Measurements from ENCODE around the gene MDK. TPM values are rescaled to one million over a fixed set of nuclear protein-coding genes. Genes with fewer than 3 reads are reported as not detected.
A peak's percentile ranks its signal among the peaks of the same experiment; 100 is the strongest.

MDK gene
- total RNA-seq, 1 donor from 2014 or later = 949 TPM

DNA sequence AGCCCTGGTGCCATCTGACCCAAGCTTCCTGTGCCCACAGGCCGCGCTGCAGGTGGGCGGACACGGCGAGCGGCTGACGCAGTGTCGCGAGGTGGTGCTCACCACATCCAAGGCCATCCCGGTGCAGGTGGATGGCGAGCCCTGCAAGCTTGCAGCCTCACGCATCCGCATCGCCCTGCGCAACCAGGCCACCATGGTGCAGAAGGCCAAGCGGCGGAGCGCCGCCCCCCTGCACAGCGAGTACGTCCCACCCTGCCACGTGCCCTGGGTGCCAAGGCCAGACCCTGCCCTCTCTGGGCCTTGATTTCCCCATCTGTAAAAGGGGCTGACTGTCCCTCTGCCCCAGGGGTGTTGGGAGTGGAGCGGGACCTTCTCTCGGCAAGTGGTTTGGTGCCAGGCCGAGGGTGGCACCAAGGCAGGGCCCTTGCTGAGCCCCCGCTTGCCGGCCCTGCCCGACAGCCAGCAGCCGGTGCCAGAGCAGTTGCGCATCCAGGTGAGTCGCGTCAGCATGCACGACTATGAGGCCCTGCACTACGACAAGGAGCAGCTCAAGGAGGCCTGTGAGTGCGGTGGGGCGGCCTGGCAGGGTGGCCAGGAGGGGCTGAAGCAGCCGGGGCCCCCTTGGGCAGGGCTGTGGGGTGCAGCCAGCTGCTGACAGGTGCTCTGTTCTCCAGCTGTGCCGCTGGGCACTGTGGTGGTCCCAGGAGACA is 5.9 kb upstream of the MDK start:
- Mint-ChIP-seq H3K27me3 (no peaks in the 10 kb centered on the region), H3K4me3 (no peak overlapping the region), H3K4me1 (ENCODE audit: unreplicated experiment) (peaks cover 3% of the 10 kb centered on the region), H3K27ac (no peak overlapping the region), H3K36me3 (peaks cover 5% of the 10 kb centered on the region), H3K9me3 (no peaks in the 10 kb centered on the region)
- TF ChIP-seq, protein P1, sequence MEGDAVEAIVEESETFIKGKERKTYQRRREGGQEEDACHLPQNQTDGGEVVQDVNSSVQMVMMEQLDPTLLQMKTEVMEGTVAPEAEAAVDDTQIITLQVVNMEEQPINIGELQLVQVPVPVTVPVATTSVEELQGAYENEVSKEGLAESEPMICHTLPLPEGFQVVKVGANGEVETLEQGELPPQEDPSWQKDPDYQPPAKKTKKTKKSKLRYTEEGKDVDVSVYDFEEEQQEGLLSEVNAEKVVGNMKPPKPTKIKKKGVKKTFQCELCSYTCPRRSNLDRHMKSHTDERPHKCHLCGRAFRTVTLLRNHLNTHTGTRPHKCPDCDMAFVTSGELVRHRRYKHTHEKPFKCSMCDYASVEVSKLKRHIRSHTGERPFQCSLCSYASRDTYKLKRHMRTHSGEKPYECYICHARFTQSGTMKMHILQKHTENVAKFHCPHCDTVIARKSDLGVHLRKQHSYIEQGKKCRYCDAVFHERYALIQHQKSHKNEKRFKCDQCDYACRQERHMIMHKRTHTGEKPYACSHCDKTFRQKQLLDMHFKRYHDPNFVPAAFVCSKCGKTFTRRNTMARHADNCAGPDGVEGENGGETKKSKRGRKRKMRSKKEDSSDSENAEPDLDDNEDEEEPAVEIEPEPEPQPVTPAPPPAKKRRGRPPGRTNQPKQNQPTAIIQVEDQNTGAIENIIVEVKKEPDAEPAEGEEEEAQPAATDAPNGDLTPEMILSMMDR (conservative IDR thresholded peaks at IDR 0.05) = no peak
- no peak for DNase-seq (ENCODE audit: extremely low spot score, unreplicated experiment)

GRCh38 chr11:46376258-46377050 is 5.0 kb upstream of the MDK start:
- Mint-ChIP-seq H3K4me1 (ENCODE audit: unreplicated experiment) (peaks cover 3% of the 10 kb centered on the region), H3K27me3 (no peaks in the 10 kb centered on the region), H3K4me3 (no peak overlapping the region), H3K27ac (no peak overlapping the region), H3K36me3 (peaks cover 5% of the 10 kb centered on the region), H3K9me3 (no peaks in the 10 kb centered on the region)
- TF ChIP-seq, protein P1 (conservative IDR thresholded peaks at IDR 0.05) = no peak
- no peak for DNase-seq (ENCODE audit: extremely low spot score, unreplicated experiment)

- no peaks in the 10 kb centered on the region for H3K9me3 Mint-ChIP-seq
- TF ChIP-seq, protein P1 (conservative IDR thresholded peaks at IDR 0.05) = no peak
These were observed 4.2 kb upstream of the MDK start for GRCh38 chr11:46377290-46377689.

DNA sequence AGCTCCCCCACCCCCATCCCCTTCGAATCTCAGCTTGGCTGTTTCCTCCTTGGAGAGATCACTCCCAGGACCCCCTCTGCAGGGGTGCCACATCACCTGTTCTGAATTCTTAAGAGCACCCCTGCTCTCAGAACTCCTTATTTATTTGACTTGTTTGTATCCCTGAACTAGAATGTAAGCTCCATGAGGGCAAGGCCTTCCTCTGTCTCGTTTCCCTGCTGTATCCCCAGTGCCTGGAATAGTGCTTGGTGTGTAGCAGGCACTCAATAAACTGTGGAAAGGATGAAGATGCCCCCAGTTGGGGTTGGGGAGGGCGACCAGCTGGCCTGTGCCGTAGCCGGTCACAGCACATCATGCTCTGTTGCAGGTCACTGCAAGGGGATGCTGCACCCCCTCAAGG is 3.6 kb upstream of the MDK start:
- H3K27me3 Mint-ChIP-seq = no peaks in the 10 kb centered on the region
- peaks cover 3% of the 10 kb centered on the region for H3K4me1 Mint-ChIP-seq (ENCODE audit: unreplicated experiment)
- no peak overlapping the region for H3K27ac Mint-ChIP-seq
- DNase-seq (ENCODE audit: extremely low spot score, unreplicated experiment) = no peak
- no peak overlapping the region for H3K4me3 Mint-ChIP-seq
- H3K36me3 Mint-ChIP-seq = peaks cover 5% of the 10 kb centered on the region
- TF ChIP-seq, protein P1 (conservative IDR thresholded peaks at IDR 0.05) = no peak
- no peaks in the 10 kb centered on the region for H3K9me3 Mint-ChIP-seq

More at GRCh38 chr11:46377290-46377689, 4.2 kb upstream of the MDK start:
- no peak for DNase-seq (ENCODE audit: extremely low spot score, unreplicated experiment)
- no peak overlapping the region for H3K4me3 Mint-ChIP-seq
- H3K27ac Mint-ChIP-seq = no peak overlapping the region
- peaks cover 5% of the 10 kb centered on the region for H3K36me3 Mint-ChIP-seq
- no peaks in the 10 kb centered on the region for H3K27me3 Mint-ChIP-seq
- peaks cover 3% of the 10 kb centered on the region for H3K4me1 Mint-ChIP-seq (ENCODE audit: unreplicated experiment)

DNA sequence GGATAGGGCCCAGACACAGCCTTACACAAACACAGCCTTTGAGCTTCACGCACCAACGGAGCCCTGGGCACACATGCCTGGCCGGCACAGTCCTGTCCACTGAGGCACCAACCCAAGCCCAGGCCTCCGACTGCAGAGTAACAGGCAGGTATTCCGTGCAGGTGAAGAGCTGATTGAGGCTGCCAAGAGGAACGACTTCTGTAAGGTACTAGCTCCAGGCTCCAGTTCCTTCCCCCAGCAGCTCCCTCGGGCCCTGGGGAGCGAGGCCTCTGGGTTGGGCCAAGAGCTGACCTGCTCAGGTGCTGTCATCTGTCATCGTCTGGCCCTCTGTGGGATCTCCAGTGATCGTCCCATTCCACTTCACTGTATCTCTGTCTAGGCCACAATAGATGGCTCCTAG is 3.2 kb upstream of the MDK start:
- DNase-seq (ENCODE audit: extremely low spot score, unreplicated experiment) = no peak
- no peak overlapping the region for H3K4me3 Mint-ChIP-seq
- H3K9me3 Mint-ChIP-seq = no peaks in the 10 kb centered on the region
- peak overlapping the region; percentile 65 for H3K27ac Mint-ChIP-seq
- H3K27me3 Mint-ChIP-seq = no peaks in the 10 kb centered on the region
- peaks cover 3% of the 10 kb centered on the region for H3K4me1 Mint-ChIP-seq (ENCODE audit: unreplicated experiment)
- H3K36me3 Mint-ChIP-seq = peaks cover 5% of the 10 kb centered on the region
- TF ChIP-seq, protein P1 (conservative IDR thresholded peaks at IDR 0.05) = no peak

Data from type B pancreatic cell (in vitro differentiated cells).